ENCODE results near the gene BAAT. TPM values are rescaled to one million over a fixed set of nuclear protein-coding genes. Genes with fewer than 3 reads are reported as not detected.

The BAAT gene
- total and polyA plus RNA-seq, 4 donors, result 0.22 to 0.48 (median 0.36) TPM

GRCh38 chr9:101367323-101367722 lies 17.5 kb downstream of the BAAT start:
- 100% methylated on average over 1 of the region's 3 CpGs for WGBS (ENCODE audit: insufficient coverage)
- Histone ChIP-seq H3K9me3 (ENCODE audit: control insufficient read depth, insufficient read depth, low read length) (peaks cover 2% of the 10 kb centered on the region), H3K27ac (ENCODE audit: low read depth, low read length) (no peak overlapping the region), H3K36me3 (ENCODE audit: control insufficient read depth, insufficient read depth, low read length) (no peaks in the 10 kb centered on the region), H3K4me1 (ENCODE audit: control insufficient read depth, insufficient read depth, low read length) (no peaks in the 10 kb centered on the region), H3K27me3 (ENCODE audit: control insufficient read depth, insufficient read depth, low read length) (no peaks in the 10 kb centered on the region), H3K4me3 (ENCODE audit: low read depth, low read length) (no peak overlapping the region)
- DNase-seq (ENCODE audit: low read depth in 4 of 6, low spot score in 6 of 6), result no peak

GRCh38 chr9:101366038-101366756 lies 18.6 kb downstream of the BAAT start:
- Histone ChIP-seq H3K4me3 (ENCODE audit: low read depth, low read length) (no peak overlapping the region), H3K27me3 (ENCODE audit: control insufficient read depth, insufficient read depth, low read length) (no peaks in the 10 kb centered on the region), H3K4me1 (ENCODE audit: control insufficient read depth, insufficient read depth, low read length) (no peaks in the 10 kb centered on the region), H3K27ac (ENCODE audit: low read depth, low read length) (no peak overlapping the region), H3K9me3 (ENCODE audit: control insufficient read depth, insufficient read depth, low read length) (no peaks in the 10 kb centered on the region), H3K36me3 (ENCODE audit: control insufficient read depth, insufficient read depth, low read length) (no peaks in the 10 kb centered on the region)
- no CpG with 5 or more reads among the region's 5 CpGs for WGBS (ENCODE audit: insufficient coverage)
- DNase-seq (ENCODE audit: low read depth in 4 of 6, low spot score in 6 of 6), result no peak

DNA sequence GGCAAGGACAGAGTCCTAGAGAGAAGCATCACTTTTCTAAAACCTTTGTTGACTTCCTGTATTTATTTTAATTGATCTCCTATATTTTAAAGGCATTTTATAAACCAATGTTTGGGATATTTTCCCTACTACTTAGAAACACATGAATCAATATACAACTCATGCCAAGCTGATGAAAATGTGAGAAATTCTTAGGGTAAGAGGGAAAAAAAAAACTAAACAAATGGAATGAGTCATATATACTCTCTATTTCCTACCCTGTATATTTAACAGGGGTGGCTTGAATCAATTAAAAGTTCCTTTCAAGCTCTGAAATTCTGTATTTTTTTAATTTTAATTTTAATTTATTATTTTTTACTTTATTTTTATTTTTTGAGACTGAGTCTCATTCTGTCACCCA lies 19.6 kb downstream of the BAAT start:
- Histone ChIP-seq H3K27ac (ENCODE audit: low read depth, low read length) (no peak overlapping the region), H3K27me3 (ENCODE audit: control insufficient read depth, insufficient read depth, low read length) (no peaks in the 10 kb centered on the region), H3K36me3 (ENCODE audit: control insufficient read depth, insufficient read depth, low read length) (no peaks in the 10 kb centered on the region), H3K4me3 (ENCODE audit: low read depth, low read length) (no peak overlapping the region), H3K9me3 (ENCODE audit: control insufficient read depth, insufficient read depth, low read length) (no peaks in the 10 kb centered on the region), H3K4me1 (ENCODE audit: control insufficient read depth, insufficient read depth, low read length) (no peaks in the 10 kb centered on the region)
- no peak for DNase-seq (ENCODE audit: low read depth in 4 of 6, low spot score in 6 of 6)

DNA sequence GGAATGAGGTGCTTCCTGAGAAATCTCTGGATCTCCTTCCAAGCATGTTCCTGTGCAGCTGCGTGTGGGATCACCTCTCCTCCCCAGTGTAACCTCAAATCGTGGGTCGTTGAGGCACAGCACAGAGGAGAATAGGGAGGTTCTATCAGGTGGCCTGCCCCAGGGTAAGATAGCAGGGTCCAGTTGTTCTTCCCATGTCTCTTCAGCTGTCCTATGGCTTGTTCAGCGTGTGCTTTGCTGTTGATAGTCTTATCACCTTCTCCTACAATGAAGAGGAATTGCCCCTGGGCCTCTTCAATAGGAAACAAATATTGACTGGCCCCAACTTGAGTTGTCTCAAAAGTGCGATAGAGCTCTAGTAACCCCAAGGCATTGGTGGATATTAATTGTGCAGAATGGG lies 22.4 kb downstream of the BAAT start:
- Histone ChIP-seq H3K4me3 (ENCODE audit: low read depth, low read length) (no peak overlapping the region), H3K27ac (ENCODE audit: low read depth, low read length) (no peak overlapping the region), H3K9me3 (ENCODE audit: control insufficient read depth, insufficient read depth, low read length) (no peaks in the 10 kb centered on the region), H3K27me3 (ENCODE audit: control insufficient read depth, insufficient read depth, low read length) (no peaks in the 10 kb centered on the region), H3K36me3 (ENCODE audit: control insufficient read depth, insufficient read depth, low read length) (no peaks in the 10 kb centered on the region), H3K4me1 (ENCODE audit: control insufficient read depth, insufficient read depth, low read length) (no peaks in the 10 kb centered on the region)
- DNase-seq (ENCODE audit: low read depth in 4 of 6, low spot score in 6 of 6), result no peak
- 94% methylated on average over 2 of the region's 5 CpGs for WGBS (ENCODE audit: insufficient coverage)

DNA sequence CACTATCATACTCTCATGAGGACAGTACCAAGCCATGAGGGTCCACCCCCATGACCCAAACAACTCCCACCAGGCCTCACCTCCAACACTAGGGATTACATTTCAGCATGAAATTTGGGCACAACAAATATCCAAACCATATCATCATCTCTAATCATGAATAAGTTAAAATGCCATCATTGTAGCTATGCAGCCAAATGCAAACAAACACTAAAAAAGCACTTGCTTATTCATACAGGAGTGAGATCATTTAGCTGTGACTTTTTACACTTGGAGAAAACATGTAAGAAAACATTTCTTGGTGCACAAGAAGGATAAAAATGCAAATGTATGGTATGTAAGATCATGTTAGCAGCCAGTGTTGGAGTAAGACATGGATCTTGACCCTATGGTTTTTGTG lies 24.2 kb downstream of the BAAT start:
- no peak for DNase-seq (ENCODE audit: low read depth in 4 of 6, low spot score in 6 of 6)
- Histone ChIP-seq H3K4me3 (ENCODE audit: low read depth, low read length) (no peak overlapping the region), H3K4me1 (ENCODE audit: control insufficient read depth, insufficient read depth, low read length) (no peaks in the 10 kb centered on the region), H3K27me3 (ENCODE audit: control insufficient read depth, insufficient read depth, low read length) (no peaks in the 10 kb centered on the region), H3K9me3 (ENCODE audit: control insufficient read depth, insufficient read depth, low read length) (no peaks in the 10 kb centered on the region), H3K36me3 (ENCODE audit: control insufficient read depth, insufficient read depth, low read length) (no peaks in the 10 kb centered on the region), H3K27ac (ENCODE audit: low read depth, low read length) (no peak overlapping the region)

DNA sequence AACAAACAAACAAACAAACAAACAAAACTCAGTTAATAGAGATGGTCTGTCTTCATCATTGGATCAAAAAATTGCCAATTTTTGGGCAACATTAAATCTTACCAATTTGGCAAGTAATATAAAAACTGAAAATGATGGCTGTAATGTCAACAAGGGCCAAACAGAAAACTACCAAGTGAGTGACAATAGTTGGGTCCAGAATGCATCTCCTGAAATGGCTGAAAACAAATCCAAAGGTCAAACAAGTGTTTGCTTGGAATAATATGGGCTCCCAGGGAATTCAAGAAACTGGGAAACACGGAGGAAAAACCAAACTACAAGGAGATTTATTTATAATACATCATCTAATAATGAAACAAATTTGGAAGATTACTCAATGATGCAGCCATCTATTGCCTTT lies 25.1 kb downstream of the BAAT start:
- no peak overlapping the region for H3K27ac ChIP-seq (ENCODE audit: low read depth, low read length)
- H3K27me3 ChIP-seq (ENCODE audit: control insufficient read depth, insufficient read depth, low read length), result no peaks in the 10 kb centered on the region
- WGBS (ENCODE audit: insufficient coverage), result no CpG with 5 or more reads among the region's 1 CpG

GRCh38 chr9:101356619-101357018 lies 28.2 kb downstream of the BAAT start:
- H3K4me1 ChIP-seq (ENCODE audit: control insufficient read depth, insufficient read depth, low read length), result no peaks in the 10 kb centered on the region
- WGBS (ENCODE audit: insufficient coverage), result 44% methylated on average over 1 of the region's 1 CpG
- H3K9me3 ChIP-seq (ENCODE audit: control insufficient read depth, insufficient read depth, low read length), result no peaks in the 10 kb centered on the region
- H3K4me3 ChIP-seq (ENCODE audit: low read depth, low read length), result no peak overlapping the region
- H3K36me3 ChIP-seq (ENCODE audit: control insufficient read depth, insufficient read depth, low read length), result no peaks in the 10 kb centered on the region
- DNase-seq (ENCODE audit: low read depth in 4 of 6, low spot score in 6 of 6), result no peak
- no peaks in the 10 kb centered on the region for H3K27me3 ChIP-seq (ENCODE audit: control insufficient read depth, insufficient read depth, low read length)
- no peak overlapping the region for H3K27ac ChIP-seq (ENCODE audit: low read depth, low read length)

More for the DNA sequence above, 25.1 kb downstream of the BAAT start:
- Histone ChIP-seq H3K4me3 (ENCODE audit: low read depth, low read length) (no peak overlapping the region), H3K9me3 (ENCODE audit: control insufficient read depth, insufficient read depth, low read length) (no peaks in the 10 kb centered on the region), H3K4me1 (ENCODE audit: control insufficient read depth, insufficient read depth, low read length) (no peaks in the 10 kb centered on the region), H3K36me3 (ENCODE audit: control insufficient read depth, insufficient read depth, low read length) (no peaks in the 10 kb centered on the region)
- DNase-seq (ENCODE audit: low read depth in 4 of 6, low spot score in 6 of 6), result no peak

- Histone ChIP-seq H3K36me3 (ENCODE audit: control insufficient read depth, insufficient read depth, low read length) (no peaks in the 10 kb centered on the region), H3K4me1 (ENCODE audit: control insufficient read depth, insufficient read depth, low read length) (no peaks in the 10 kb centered on the region), H3K9me3 (ENCODE audit: control insufficient read depth, insufficient read depth, low read length) (no peaks in the 10 kb centered on the region), H3K4me3 (ENCODE audit: low read depth, low read length) (no peak overlapping the region), H3K27me3 (ENCODE audit: control insufficient read depth, insufficient read depth, low read length) (no peaks in the 10 kb centered on the region), H3K27ac (ENCODE audit: low read depth, low read length) (no peak overlapping the region)
- no peak for DNase-seq (ENCODE audit: low read depth in 4 of 6, low spot score in 6 of 6)
- 100% methylated on average over 3 of the region's 7 CpGs for WGBS (ENCODE audit: insufficient coverage)
Measured at GRCh38 chr9:101354765-101355708, 29.8 kb downstream of the BAAT start.

DNA sequence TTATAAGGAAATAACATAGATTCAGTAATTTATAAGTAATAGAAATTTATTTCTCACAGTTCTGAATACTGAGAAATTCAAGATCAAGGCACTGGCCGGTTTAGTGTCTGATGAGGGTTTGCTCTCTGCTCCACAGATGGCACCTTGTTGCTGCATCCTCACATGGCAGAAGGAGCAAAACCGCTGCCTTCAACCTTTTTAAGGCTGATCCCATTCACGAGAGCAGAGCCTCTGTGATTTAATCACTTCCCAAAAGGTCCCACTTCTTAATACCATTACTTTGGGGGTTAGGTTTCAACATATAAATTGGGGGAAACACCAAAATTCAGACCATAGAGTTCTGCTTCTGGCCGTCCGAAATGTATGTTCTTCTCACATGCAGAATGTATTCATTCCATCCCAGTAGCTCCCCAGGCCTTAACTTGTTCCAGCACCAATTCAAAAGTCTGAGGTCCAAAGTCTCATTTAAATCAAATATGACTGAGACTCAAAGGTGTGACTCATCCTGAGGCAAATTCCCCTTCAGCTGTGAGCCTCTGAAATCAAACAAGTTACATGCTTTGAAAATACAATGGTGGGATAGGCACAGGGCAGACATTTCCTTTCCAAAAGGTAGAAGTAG lies 30.6 kb downstream of the BAAT start:
- Histone ChIP-seq H3K27me3 (ENCODE audit: control insufficient read depth, insufficient read depth, low read length) (no peaks in the 10 kb centered on the region), H3K4me3 (ENCODE audit: low read depth, low read length) (no peak overlapping the region), H3K9me3 (ENCODE audit: control insufficient read depth, insufficient read depth, low read length) (no peaks in the 10 kb centered on the region), H3K4me1 (ENCODE audit: control insufficient read depth, insufficient read depth, low read length) (no peaks in the 10 kb centered on the region), H3K36me3 (ENCODE audit: control insufficient read depth, insufficient read depth, low read length) (no peaks in the 10 kb centered on the region), H3K27ac (ENCODE audit: low read depth, low read length) (no peak overlapping the region)
- WGBS (ENCODE audit: insufficient coverage), result 91% methylated on average over 3 of the region's 5 CpGs
- no peak for DNase-seq (ENCODE audit: low read depth in 4 of 6, low spot score in 6 of 6)

Data from spinal cord (tissue), 10 donors.